ENCODE results near the gene SPP2.
A peak's percentile ranks its signal among the peaks of the same experiment; 100 is the strongest.

SPP2 gene

GRCh38 chr2:234092344-234092743, 41.8 kb downstream of the SPP2 start:
- no peak for DNase-seq (ENCODE audit: low spot score)

GRCh38 chr2:234095301-234095700, 44.8 kb downstream of the SPP2 start:
- DNase-seq (ENCODE audit: low spot score): no peak

- no peak for DNase-seq (ENCODE audit: low spot score)
Observed at GRCh38 chr2:234096164-234096563, 45.7 kb downstream of the SPP2 start.

GRCh38 chr2:234098681-234099080, 48.2 kb downstream of the SPP2 start:
- DNase-seq (ENCODE audit: low spot score): peak; percentile 72

GRCh38 chr2:234099266-234099665, 48.8 kb downstream of the SPP2 start:
- DNase-seq (ENCODE audit: low spot score): no peak

GRCh38 chr2:234100686-234101085, 50.2 kb downstream of the SPP2 start:
- no peak for DNase-seq (ENCODE audit: low spot score)

- peak; percentile 63 for DNase-seq (ENCODE audit: low spot score)
Observed at GRCh38 chr2:234102112-234102511, 51.6 kb downstream of the SPP2 start.

- no peak for DNase-seq (ENCODE audit: low spot score)
Observed at GRCh38 chr2:234107861-234108260, 57.4 kb downstream of the SPP2 start.

- no peak for DNase-seq (ENCODE audit: low spot score)
Observed at GRCh38 chr2:234109321-234109720, 58.8 kb downstream of the SPP2 start.

- no peak for DNase-seq (ENCODE audit: low spot score)
Observed at GRCh38 chr2:234110219-234110618, 59.7 kb downstream of the SPP2 start.

GRCh38 chr2:234111523-234111922, 61.0 kb downstream of the SPP2 start:
- peak; percentile 94 for DNase-seq (ENCODE audit: low spot score)

- peak; percentile 63 for DNase-seq (ENCODE audit: low spot score)
Observed at GRCh38 chr2:234116010-234116409, 65.5 kb downstream of the SPP2 start.

- DNase-seq (ENCODE audit: low spot score): no peak
Observed at GRCh38 chr2:234121999-234122398, 71.5 kb downstream of the SPP2 start.

- DNase-seq (ENCODE audit: low spot score): no peak
Observed at GRCh38 chr2:234125451-234126145, 75.1 kb downstream of the SPP2 start.

- DNase-seq (ENCODE audit: low spot score): no peak
Observed at GRCh38 chr2:234126146-234126470, 75.6 kb downstream of the SPP2 start.
